Endothelial cell of umbilical vein (primary cell): ENCODE measurements around the gene VAV2. TPM values are rescaled to one million over a fixed set of nuclear protein-coding genes. Genes with fewer than 3 reads are reported as not detected.

Experiments
- BruUV-seq: library from RNA; stranded (reverse); fragments of 400-500 nt; replicated peaks from 2 replicates; lab custom pipeline; 2021; lab: Mats Ljungman, UMichigan
- CTCF ChIA-PET: fragments of 300-600, 350-600 bp; sonication (Branson Sonifier 250); formaldehyde crosslinking; loops from one replicate; lab custom pipeline; 2021; ENCODE audit warnings: antibody characterized with exemption, inconsistent platforms; lab: Charles Lee
- POLR2A ChIA-PET: fragments of 300-600, 350-600 bp; sonication (Branson Sonifier 250); formaldehyde crosslinking; loops from one replicate; lab custom pipeline; 2021; ENCODE audit warnings: antibody characterized with exemption, inconsistent platforms; lab: Charles Lee
- DNase-seq: peaks from one replicate; pipeline ENCODE4 v3.0.0-alpha.2; 2011; ENCODE audit warnings: low read depth, low spot score
- FAIRE-seq: peaks from 2 replicates; lab custom pipeline; 2011; peaks lifted over from hg19 to GRCh38; lab: Jason Lieb, UNC
- H2AFZ ChIP-seq: 2 replicates; pipeline ENCODE4 v1.6.0; 2012; ENCODE audit warnings: low read depth, low read length, control low read depth, inconsistent platforms
- H3K27ac ChIP-seq: 2 replicates; pipeline ENCODE4 v1.5.1; 2011; ENCODE audit warnings: low read depth, mild to moderate bottlenecking, control low read depth, low read length, moderate library complexity; ENCODE audit not compliant: insufficient read depth
- H3K27me3 ChIP-seq, 2 experiments: 2 replicates each; pipeline versions ENCODE4 v1.6.0 to v1.6.1; 2011; ENCODE audit warnings: low read length in 2 of 2, mixed read lengths in 1 of 2; ENCODE audit not compliant: control insufficient read depth in 2 of 2, insufficient read depth in 2 of 2
- H3K36me3 ChIP-seq, 2 experiments: 2 replicates in 1 of 2; 3 replicates in 1 of 2; pipeline ENCODE4 v1.5.1; 2011; ENCODE audit warnings: low read length in 2 of 2, mild to moderate bottlenecking in 1 of 2, moderate library complexity in 1 of 2; ENCODE audit not compliant: control insufficient read depth in 2 of 2, insufficient read depth in 2 of 2; ENCODE audit errors: extremely low read depth in 1 of 2
- H3K4me1 ChIP-seq: 3 replicates; pipeline ENCODE4 v1.5.1; 2011; ENCODE audit warnings: mild to moderate bottlenecking, low read length; ENCODE audit not compliant: control insufficient read depth, insufficient read depth; ENCODE audit errors: extremely low read depth
- H3K4me2 ChIP-seq: 2 replicates; pipeline ENCODE4 v1.6.1; 2011; ENCODE audit warnings: low read length, control low read depth, mixed read lengths; ENCODE audit not compliant: insufficient read depth
- H3K4me3 ChIP-seq, 3 experiments: fragments of 200-600 bp in 1 of 3; sonication (generic), shearing (Covaris generic) in 1 of 3; replicated peaks in 1 of 3; 2 replicates each; pipeline ENCODE4 v1.5.1; 2011 to 2016; ENCODE audit warnings: control low read depth in 3 of 3, low read length in 3 of 3, mild to moderate bottlenecking in 2 of 3, inconsistent platforms in 1 of 3, low read depth in 1 of 3, moderate library complexity in 1 of 3; ENCODE audit not compliant: insufficient read depth in 1 of 3
- H3K79me2 ChIP-seq: 2 replicates; pipeline ENCODE4 v1.6.0; 2012; ENCODE audit warnings: low read length, inconsistent platforms; ENCODE audit not compliant: control insufficient read depth, insufficient read depth
- H3K9ac ChIP-seq: replicated peaks from 2 replicates; pipeline ENCODE3; 2011; ENCODE audit warnings: low read length, control low read depth; ENCODE audit not compliant: insufficient read depth; ENCODE audit errors: extremely low read depth
- H3K9me1 ChIP-seq: replicated peaks from 3 replicates; pipeline ENCODE4 v1.6.0; 2011; ENCODE audit warnings: mild to moderate bottlenecking, low read length; ENCODE audit not compliant: control insufficient read depth, insufficient read depth; ENCODE audit errors: extremely low read depth
- H3K9me3 ChIP-seq: replicated peaks from 2 replicates; pipeline ENCODE4 v1.5.1; 2012; ENCODE audit warnings: low read length, inconsistent platforms; ENCODE audit not compliant: control insufficient read depth, insufficient read depth
- H4K20me1 ChIP-seq: replicated peaks from 2 replicates; pipeline ENCODE3; 2011; ENCODE audit warnings: mild to moderate bottlenecking, low read length; ENCODE audit not compliant: control insufficient read depth, insufficient read depth; ENCODE audit errors: extremely low read depth
- CTCF ChIP-seq, 2 donors: IDR thresholded peaks; 1 replicate in 1 of 2; 2 replicates in 1 of 2; pipeline ENCODE4 v1.5.1; 2011; ENCODE audit warnings: low read length in 2 of 2, mild to moderate bottlenecking in 2 of 2, moderate library complexity in 2 of 2, control low read depth in 1 of 2, inconsistent platforms in 1 of 2, low read depth in 1 of 2; ENCODE audit not compliant: insufficient read depth in 1 of 2; ENCODE audit errors: extremely low read depth in 1 of 2
- EZH2 ChIP-seq: IDR thresholded peaks from 2 replicates; pipeline ENCODE4 v1.6.1; 2012; ENCODE audit warnings: borderline replicate concordance, low read depth, mild to moderate bottlenecking, moderate library complexity, low read length, inconsistent platforms; ENCODE audit not compliant: severe bottlenecking
- GATA2 ChIP-seq: IDR thresholded peaks from 2 replicates; pipeline ENCODE4 v1.7.0; 2011; ENCODE audit warnings: low read depth, mild to moderate bottlenecking, moderate library complexity, mixed read lengths, low read length; ENCODE audit not compliant: insufficient read length, insufficient read depth
- JUN ChIP-seq: IDR thresholded peaks from 2 replicates; pipeline ENCODE4 v1.6.1; 2011; ENCODE audit warnings: borderline replicate concordance, low read depth; ENCODE audit not compliant: insufficient read length, insufficient read depth
- MAX ChIP-seq: IDR thresholded peaks from 2 replicates; pipeline ENCODE4 v1.6.1; 2011; ENCODE audit not compliant: insufficient read depth, insufficient read length
- MYC ChIP-seq: IDR thresholded peaks from one replicate; pipeline ENCODE4 v1.6.1; 2011; ENCODE audit warnings: mild to moderate bottlenecking, low read depth, low read length
- POLR2A ChIP-seq: IDR thresholded peaks from 2 replicates; pipeline ENCODE4 v1.6.1; 2012; ENCODE audit warnings: low read depth, mild to moderate bottlenecking, control low read depth, low read length
- POLR2AphosphoS5 ChIP-seq: IDR thresholded peaks from 2 replicates; pipeline ENCODE4 v1.6.1; 2012; ENCODE audit warnings: low read depth, mild to moderate bottlenecking, control low read depth, low read length, moderate library complexity; ENCODE audit not compliant: insufficient read depth
- dilution Hi-C: fragments of 300-500 bp; cut with MboI; formaldehyde crosslinking; loops from one replicate; pipeline ENCODE4 v1.15.0; 2019; ENCODE audit warnings: low sequenced_read_pairs; ENCODE audit not compliant: extremely low pct_ligation_motif_present
- intact Hi-C: fragments of 100-400 bp; cut with micrococcal nuclease; formaldehyde crosslinking; loops from one replicate; pipeline ENCODE4 v1.10.0; 2022
- polyA plus RNA-seq, 4 experiments: library from polyadenylated mRNA; depleted of rRNA in 3 of 4; stranded (reverse) in 3 of 4; unstranded in 1 of 4; fragments of >200 nt; gene quantifications; 2 replicates each; pipeline versions ENCODE4 v1.2.1 to v1.2.3, GENCODE V29; 2011 to 2012; ENCODE audit warnings: missing spikeins in 1 of 4
- total RNA-seq: library from RNA; stranded (reverse); gene quantifications from 2 replicates; pipeline ENCODE4 v1.2.3, GENCODE V29; 2021

The VAV2 gene
- total and polyA plus RNA-seq, 2 donors (not counting 3 experiments of a cell fraction or from before 2014, with no cell fraction given): 10.6 to 30.6 TPM

- Histone ChIP-seq H3K9me1 (no peaks in the 10 kb centered on the region), H3K9me3 (no peaks in the 10 kb centered on the region), H3K9ac (no peak overlapping the region), H3K79me2 (no peaks in the 10 kb centered on the region), H3K4me2 (no peak overlapping the region), H3K36me3 (peaks cover 8 to 59% of the 10 kb centered on the region in 2 experiments), H3K4me1 (no peaks in the 10 kb centered on the region), H3K27ac (no peak overlapping the region), H4K20me1 (no peaks in the 10 kb centered on the region), H2AFZ (no peak overlapping the region), H3K27me3 (no peaks in the 10 kb centered on the region), H3K4me3 (no peak overlapping the region)
- CTCF ChIA-PET: no interaction called here
- FAIRE-seq: no peak
- intact Hi-C loops: no loop called here
- no TSS peak for BruUV-seq
- no peak for TF ChIP-seq GATA2
- TF ChIP-seq POLR2AphosphoS5: no peak
- TF ChIP-seq MYC: no peak
- TF ChIP-seq MAX: no peak
- no peak for TF ChIP-seq JUN
- POLR2A ChIA-PET: no interaction called here
- DNase-seq: no peak
- dilution Hi-C loops: no loop called here
Measured at GRCh38 chr9:134037641-134038040, 45.5 kb upstream of the VAV2 start.

GRCh38 chr9:134036130-134036529 is 44.0 kb upstream of the VAV2 start:
- POLR2A ChIA-PET: no interaction called here
- CTCF ChIA-PET: no interaction called here
- H3K9me1 ChIP-seq: no peaks in the 10 kb centered on the region
- FAIRE-seq (no peak), DNase-seq (no peak)
- no peak overlapping the region for H3K4me2 ChIP-seq
- H3K4me3 ChIP-seq: no peak overlapping the region
- BruUV-seq: no TSS peak
- H3K36me3 ChIP-seq: peaks cover 12 to 53% of the 10 kb centered on the region in 2 experiments
- no peaks in the 10 kb centered on the region for H3K9me3 ChIP-seq
- H3K79me2 ChIP-seq: no peaks in the 10 kb centered on the region
- intact Hi-C loops: no loop called here
- H4K20me1 ChIP-seq: no peaks in the 10 kb centered on the region
- dilution Hi-C loops: no loop called here
- no peak for TF ChIP-seq JUN
- no peak for TF ChIP-seq MYC
- no peak for TF ChIP-seq MAX
- no peak for TF ChIP-seq POLR2AphosphoS5
- TF ChIP-seq CTCF (IDR thresholded peaks at IDR 0.05; ENCODE audit: extremely low read depth in 1 of 2, insufficient read depth in 1 of 2, low read depth in 1 of 2, low read length in 2 of 2): no peak
- no peak for TF ChIP-seq EZH2
- TF ChIP-seq POLR2A: no peak
- TF ChIP-seq GATA2: no peak
- H3K4me1 ChIP-seq: no peaks in the 10 kb centered on the region
- no peak overlapping the region for H3K27ac ChIP-seq
- H3K9ac ChIP-seq: no peak overlapping the region
- no peaks in the 10 kb centered on the region for H3K27me3 ChIP-seq
- H2AFZ ChIP-seq: no peak overlapping the region
